Stimulated activated CD4-positive, alpha-beta T cell treated with anti-CD3 and anti-CD28 coated beads, Interleukin-1b, Interleukin-23, amount 100 ng/mL, for 24 hours (primary cell): ENCODE data around the gene LDLRAD3.
"Not testable (repeated sequence)": the region's sequence is repeated elsewhere in the genome, so short reads cannot be mapped to it uniquely, and the experiment has no call there.

Source experiments
- DNase-seq, 4 experiments: peaks; one replicate each; pipeline ENCODE4 v3.0.0-alpha.2; 2020; ENCODE audit warnings: low read depth in 4 of 4, low spot score in 1 of 4

Gene LDLRAD3

GRCh38 chr11:36044636-36045035 is 100.8 kb downstream of the LDLRAD3 start:
- no peak for DNase-seq

DNA sequence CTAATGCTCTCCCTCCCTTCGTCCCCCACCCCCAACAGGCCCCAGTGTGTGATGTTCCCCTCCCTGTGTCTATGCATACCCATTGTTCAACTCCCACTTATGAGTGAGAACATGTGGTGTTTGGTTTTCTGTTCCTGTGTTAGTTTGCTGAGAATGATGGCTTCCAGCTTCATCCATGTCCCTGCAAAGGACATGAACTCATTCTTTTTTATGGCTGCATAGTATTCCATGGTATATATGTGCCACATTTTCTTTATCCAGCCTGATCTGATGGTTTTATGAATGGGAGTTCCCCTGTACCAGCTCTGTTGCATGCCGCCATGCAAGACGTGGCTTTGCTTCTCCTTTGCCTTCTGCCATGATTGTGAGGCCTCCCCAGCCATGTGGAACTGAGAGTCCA is 102.1 kb downstream of the LDLRAD3 start:
- DNase-seq, result not testable (repeated sequence)

DNA sequence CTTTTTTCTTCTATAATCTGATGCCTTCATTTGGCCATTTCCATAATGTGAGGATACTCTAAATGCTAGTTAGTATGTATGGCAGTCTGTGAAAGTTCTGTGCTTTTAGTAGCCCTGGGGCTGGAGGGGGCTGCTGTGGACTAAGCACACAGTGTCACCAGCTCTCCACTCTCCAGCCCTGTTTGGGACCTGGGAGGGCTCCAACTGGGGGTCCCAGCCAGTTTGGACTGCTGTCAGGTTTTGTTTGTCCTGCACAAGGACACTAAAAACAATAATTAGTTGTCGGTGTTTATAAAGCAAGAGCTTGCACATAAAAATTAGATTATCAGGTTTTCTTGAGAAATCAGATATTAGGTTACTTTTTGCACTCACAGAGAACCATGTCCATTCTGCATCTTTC is 103.1 kb downstream of the LDLRAD3 start:
- DNase-seq, result no peak

GRCh38 chr11:36047344-36047743 is 103.5 kb downstream of the LDLRAD3 start:
- DNase-seq, result no peak

- DNase-seq, result no peak
Observed at GRCh38 chr11:36048496-36049247, 104.8 kb downstream of the LDLRAD3 start.

GRCh38 chr11:36051235-36052144 is 107.6 kb downstream of the LDLRAD3 start:
- DNase-seq, result no peak

GRCh38 chr11:36053281-36053680 is 109.4 kb downstream of the LDLRAD3 start:
- DNase-seq, result no peak

- DNase-seq, result no peak
Observed at GRCh38 chr11:36053862-36054261, 110.0 kb downstream of the LDLRAD3 start.

GRCh38 chr11:36054628-36055027 is 110.8 kb downstream of the LDLRAD3 start:
- no peak for DNase-seq

DNA sequence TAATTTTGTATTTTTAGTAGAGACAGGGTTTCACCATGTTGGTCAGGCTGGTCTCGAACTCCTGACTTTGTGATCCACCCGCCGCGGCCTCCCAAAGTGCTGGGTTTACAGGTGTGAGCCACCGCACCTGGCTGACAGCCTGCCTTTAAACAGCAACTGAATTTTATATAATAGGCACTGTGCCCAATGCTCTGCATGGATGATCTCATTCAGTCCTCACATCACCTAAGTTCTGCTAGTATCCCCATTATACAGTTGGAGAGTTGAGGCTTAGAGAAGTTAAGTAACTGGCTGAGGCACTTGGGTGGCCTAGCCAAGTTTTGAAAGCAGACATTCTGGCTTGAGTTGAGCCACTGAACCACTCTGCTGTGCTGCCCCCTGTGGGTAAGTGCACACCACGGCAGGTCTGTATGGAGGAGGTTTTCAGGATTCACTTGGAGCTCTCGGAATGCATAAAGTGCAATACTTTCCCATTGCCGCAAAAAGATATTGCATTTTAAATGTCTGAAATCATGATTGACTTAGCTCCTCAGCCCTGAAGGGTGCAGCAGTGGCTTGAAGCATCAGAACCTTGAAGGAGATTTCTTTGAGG is 112.4 kb downstream of the LDLRAD3 start:
- no peak for DNase-seq

DNA sequence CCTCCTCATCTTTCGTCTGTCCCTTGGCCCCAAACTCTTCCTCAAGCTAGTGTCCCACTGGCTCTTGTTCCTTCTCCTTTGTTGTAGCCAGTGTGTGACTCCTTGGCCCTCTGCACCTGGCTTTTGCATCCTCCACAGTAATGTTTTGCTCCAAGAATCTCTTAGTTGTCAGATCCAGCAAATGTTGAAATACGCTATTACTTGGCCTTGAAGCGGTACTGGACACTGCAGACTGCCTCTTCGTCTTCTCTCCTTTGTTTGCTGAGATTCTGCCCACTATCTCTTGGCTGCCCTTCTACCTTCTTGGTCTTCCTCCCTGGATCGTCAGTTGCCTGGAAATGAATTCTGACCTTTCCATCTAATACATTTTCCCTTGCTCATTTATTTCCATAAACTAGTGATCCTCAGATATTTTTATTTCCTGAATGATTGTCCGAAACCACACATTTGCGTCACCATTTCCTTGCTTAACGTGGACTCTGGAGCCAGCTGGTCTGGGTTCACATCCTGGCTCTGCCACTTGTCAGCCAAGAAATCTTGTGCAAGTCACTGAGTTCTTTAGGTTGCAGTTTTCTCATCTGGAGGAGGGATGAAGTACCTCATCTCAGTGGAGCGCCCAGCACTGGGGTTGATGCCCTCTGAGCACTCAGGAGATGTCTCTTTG is 113.6 kb downstream of the LDLRAD3 start:
- DNase-seq, result no peak

DNA sequence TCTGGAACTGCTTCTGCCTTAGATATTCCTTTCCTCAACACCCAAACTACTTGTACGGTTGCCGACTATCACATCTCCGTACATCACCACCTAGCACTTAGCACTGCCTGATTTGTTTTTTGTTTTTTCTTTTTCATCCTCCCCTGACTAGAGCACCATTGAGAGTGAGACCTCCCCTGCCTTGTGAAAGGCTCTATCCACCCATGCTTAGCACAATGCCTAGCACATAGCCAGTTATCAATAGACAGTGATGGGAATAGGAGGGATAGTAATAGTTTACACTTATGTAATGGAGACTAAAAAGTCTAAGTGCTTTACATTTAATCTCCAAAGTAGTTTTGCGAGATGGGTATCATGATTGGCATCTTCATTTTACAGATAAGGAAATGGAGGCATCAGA is 115.8 kb downstream of the LDLRAD3 start:
- no peak for DNase-seq

- DNase-seq, result no peak
Observed at GRCh38 chr11:36060926-36061325, 117.1 kb downstream of the LDLRAD3 start.

DNA sequence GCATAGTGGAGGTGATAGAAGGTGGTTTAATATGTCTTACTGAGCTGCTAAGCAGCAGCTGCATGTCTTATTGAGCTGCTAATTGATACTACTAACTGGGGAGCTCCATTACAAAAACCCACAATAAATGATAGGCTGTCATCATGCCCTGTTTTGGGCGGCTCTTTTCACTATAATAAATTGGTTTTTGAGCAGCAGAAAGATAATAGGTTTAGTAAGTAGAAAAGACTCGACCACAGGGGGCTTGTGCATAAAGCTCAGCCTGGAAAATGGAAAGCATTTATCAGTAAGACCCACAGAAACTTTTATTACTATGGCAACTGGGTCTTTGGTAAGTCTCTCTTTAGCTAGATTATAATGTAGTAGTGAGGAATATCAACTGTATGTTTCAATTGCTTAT is 117.6 kb downstream of the LDLRAD3 start:
- DNase-seq, result no peak

- DNase-seq, result no peak
Observed at GRCh38 chr11:36062796-36063365, 119.0 kb downstream of the LDLRAD3 start.

DNA sequence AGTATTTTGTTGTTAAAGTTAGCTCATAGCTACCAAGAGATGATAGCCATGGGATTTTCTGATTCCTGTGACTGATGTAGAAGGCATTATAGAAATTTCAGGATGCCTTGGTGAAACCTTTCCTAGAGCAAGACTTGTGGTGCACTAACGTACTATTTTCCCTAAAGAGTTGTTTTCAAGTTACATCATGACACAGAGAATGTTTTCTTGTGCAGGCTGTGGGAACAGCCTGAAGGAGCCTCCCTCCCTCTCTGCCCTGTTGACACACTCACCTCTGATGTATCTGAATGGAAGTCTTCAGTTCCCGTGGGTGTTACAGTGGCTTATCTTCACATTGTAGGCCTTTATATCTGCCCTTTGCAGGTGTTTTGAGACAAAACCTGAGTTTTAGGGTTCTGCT is 121.6 kb downstream of the LDLRAD3 start:
- no peak for DNase-seq

- no peak for DNase-seq
Observed at GRCh38 chr11:36066891-36067290, 123.0 kb downstream of the LDLRAD3 start.

GRCh38 chr11:36069576-36070212 is 125.8 kb downstream of the LDLRAD3 start:
- DNase-seq, result no peak

- no peak for DNase-seq
Observed at GRCh38 chr11:36070213-36070953, 126.5 kb downstream of the LDLRAD3 start.

DNA sequence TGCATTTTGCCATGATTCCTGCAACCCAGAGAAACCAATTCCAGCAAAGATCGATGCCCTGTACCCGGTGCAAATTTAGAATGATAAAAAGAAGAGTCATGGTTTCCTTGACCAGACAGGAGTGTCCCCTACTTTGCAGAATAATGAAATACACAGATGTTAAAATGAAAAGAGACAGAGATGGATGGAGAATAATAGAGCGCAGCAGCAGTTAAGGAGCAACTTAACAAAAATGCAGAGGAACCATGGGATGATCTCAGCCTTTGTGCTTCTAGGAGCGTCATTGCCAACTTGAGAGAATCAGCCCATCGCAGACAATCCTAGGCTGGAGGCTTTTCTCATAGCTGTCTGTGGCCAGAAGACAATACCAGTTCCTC is 127.1 kb downstream of the LDLRAD3 start:
- DNase-seq, result no peak
